Type B pancreatic cell (in vitro differentiated cells): ENCODE data around the gene LASP1NB. TPM values are rescaled to one million over a fixed set of nuclear protein-coding genes. Genes with fewer than 3 reads are reported as not detected.

Source experiments
- DNase-seq: peaks from one replicate; pipeline ENCODE4 v3.0.0; 2021; ENCODE audit warnings: mixed read lengths; ENCODE audit not compliant: unreplicated experiment; ENCODE audit errors: extremely low spot score
- H3K27ac Mint-ChIP-seq: 2 replicates; pipeline ENCODE4 v1.8.0; 2021; ENCODE audit warnings: mild to moderate bottlenecking, mixed read lengths
- H3K27me3 Mint-ChIP-seq: 2 replicates; pipeline ENCODE4 v1.8.0; 2021; ENCODE audit warnings: mixed read lengths
- H3K36me3 Mint-ChIP-seq: 2 replicates; pipeline ENCODE4 v1.8.0; 2021; ENCODE audit warnings: mixed read lengths
- H3K4me1 Mint-ChIP-seq: one replicate; pipeline ENCODE4 v1.8.0; 2021; ENCODE audit warnings: mixed read lengths; ENCODE audit not compliant: unreplicated experiment
- H3K4me3 Mint-ChIP-seq: 2 replicates; pipeline ENCODE4 v1.8.0; 2021; ENCODE audit warnings: mild to moderate bottlenecking, mixed read lengths
- H3K9me3 Mint-ChIP-seq: 2 replicates; pipeline ENCODE4 v1.8.0; 2021; ENCODE audit warnings: mixed read lengths
- CTCF ChIP-seq: fragments of 200-600 bp; sonication (generic); conservative IDR thresholded peaks from 2 replicates; pipeline ENCODE4 v1.5.0; 2021; ENCODE audit warnings: antibody characterized with exemption, mild to moderate bottlenecking
- microRNA-seq: library from miRNA; unstranded; fragments of <30 nt; microRNA quantifications from one replicate; pipeline ENCODE4, GENCODE V29; 2020
- total RNA-seq: library from RNA; stranded (reverse); gene quantifications from 2 replicates; pipeline ENCODE4 v1.2.1, GENCODE V29; 2021; ENCODE audit warnings: low replicate concordance

Gene LASP1NB

GRCh38 chr17:38978180-38978579 lies 52.8 kb downstream of the LASP1NB start:
- TF ChIP-seq CTCF, result no peak
- Mint-ChIP-seq H3K27me3 (no peaks in the 10 kb centered on the region), H3K9me3 (no peaks in the 10 kb centered on the region), H3K27ac (no peak overlapping the region), H3K36me3 (no peaks in the 10 kb centered on the region), H3K4me1 (peaks cover 4% of the 10 kb centered on the region), H3K4me3 (no peak overlapping the region)
- DNase-seq, result no peak

Small RNA genes within 50 kb of the gene (microRNA-seq; reads per million reads assigned to microRNA genes)
- gene MIR6779, result not detected

Other genes starting within 250 kb of the LASP1NB start
- 122 and 130 TPM in 2 replicates for gene MLLT6, start 220.3 kb upstream of the LASP1NB start, total RNA-seq
- 12.8 and 15.6 TPM in 2 replicates for gene CISD3, start 195.3 kb upstream of the LASP1NB start, total RNA-seq
- 37.6 and 74.6 TPM in 2 replicates for gene PCGF2, start 177.3 kb upstream of the LASP1NB start, total RNA-seq
- gene PSMB3, start 172.9 kb upstream of the LASP1NB start, total RNA-seq, result 149 and 152 TPM in 2 replicates
- 37.0 and 72.6 TPM in 2 replicates for gene PIP4K2B, start 126.1 kb upstream of the LASP1NB start, total RNA-seq
- 17.7 and 19.7 TPM in 2 replicates for gene CWC25, start 100.3 kb upstream of the LASP1NB start, total RNA-seq
- 1,908 and 1,925 TPM in 2 replicates for gene RPL23, start 71.9 kb upstream of the LASP1NB start, total RNA-seq
- gene LASP1, start 55.6 kb upstream of the LASP1NB start, total RNA-seq, result 159 and 210 TPM in 2 replicates
- not detected in 2 replicates for gene FBXO47, start 41.8 kb downstream of the LASP1NB start, total RNA-seq
- gene PLXDC1, start 226.0 kb downstream of the LASP1NB start, total RNA-seq, result 1.7 and 5.0 TPM in 2 replicates
- gene ARL5C, start 240.5 kb downstream of the LASP1NB start, total RNA-seq, result not detected in 2 replicates